ENCODE results near the gene CLDN5.

Gene CLDN5

DNA sequence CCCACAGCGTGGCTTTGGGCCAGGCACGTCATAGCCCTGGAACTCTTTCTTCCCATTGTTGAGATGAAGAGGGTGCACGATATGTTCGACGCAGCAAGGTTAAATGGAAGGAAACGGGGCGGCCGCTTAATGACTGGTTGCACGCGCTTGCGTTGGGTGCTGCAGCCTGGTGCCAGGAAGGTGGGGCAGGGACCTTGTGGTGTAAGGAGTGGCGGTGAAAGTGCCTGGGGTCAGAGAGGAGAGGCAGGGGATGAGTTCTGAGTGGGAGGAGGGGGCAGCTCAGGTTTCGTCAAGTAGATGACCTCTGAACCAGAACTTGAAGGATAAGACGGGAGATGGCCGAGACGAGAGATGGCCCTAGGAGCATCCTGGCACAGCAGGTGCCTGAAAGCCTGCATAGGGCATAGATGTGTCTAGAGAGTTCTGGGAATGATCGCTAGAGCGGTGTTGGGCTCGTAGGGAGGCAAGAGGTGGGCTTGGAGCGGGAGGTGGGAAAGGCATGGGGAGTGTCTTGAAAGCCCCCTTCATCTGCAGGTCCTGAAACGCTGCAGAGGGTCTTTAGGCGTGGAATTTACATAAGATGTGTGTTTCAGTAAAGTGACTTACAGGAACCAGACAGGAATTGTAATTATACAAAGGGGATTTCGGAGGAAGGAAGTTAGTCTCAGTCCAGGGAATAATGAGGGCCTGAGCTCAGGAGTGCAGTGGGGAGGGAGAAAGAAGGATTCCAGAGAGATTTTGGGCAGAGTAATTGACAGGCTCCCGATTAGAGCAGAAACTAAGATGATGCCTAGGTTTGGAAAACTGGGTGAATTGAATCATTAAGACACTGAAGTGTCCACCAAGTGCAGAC lies 43.2 kb upstream of the CLDN5 start:
- H3K4me3 ChIP-seq (ENCODE audit: low read depth, low read length) = no peak overlapping the region
- no peak for TF ChIP-seq CTCF (IDR thresholded peaks at IDR 0.05; ENCODE audit: borderline replicate concordance, insufficient read depth, low read depth, low read length)

DNA sequence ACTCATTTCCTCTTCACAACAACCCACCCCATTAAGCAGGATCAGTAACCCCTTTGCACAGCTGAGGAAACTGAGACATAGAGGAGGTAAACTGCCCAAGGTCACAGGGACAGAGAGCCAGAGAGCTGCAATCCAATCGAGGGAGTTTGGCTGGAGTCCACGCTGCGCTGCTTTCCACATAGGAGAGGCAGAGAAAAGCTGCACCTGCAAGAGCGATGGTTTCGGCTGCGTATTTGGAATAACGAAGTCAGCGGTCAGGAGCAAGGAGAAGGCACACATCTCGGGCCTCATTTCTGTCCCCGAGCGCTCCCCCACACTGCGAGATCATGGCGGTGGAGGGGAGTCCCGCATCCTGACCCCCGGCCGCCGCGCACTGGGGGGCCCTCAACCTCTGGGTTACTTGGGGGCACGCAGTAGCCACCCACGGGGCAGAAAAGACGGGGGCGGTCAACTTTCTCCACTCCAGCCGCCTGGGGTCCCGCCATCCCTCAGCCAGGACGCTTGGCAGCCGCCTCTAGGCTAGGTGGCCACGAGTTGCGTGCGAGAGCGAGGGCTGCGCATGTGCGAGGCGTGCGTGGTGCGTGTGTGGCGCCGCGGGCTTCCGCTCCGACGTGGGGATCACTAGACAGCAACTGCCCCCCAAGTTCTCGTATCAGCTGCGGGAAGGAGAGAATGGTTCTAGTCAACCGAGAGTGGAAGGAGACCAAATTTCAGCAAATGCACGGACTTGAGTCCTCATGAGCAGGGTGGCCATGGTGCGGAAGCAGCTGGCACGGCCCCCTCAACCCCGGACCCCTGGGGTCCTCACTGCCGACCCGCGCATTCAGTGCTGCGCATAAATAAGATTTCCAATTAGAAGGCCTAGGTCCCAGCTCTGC lies 42.3 kb upstream of the CLDN5 start:
- TF ChIP-seq CTCF (IDR thresholded peaks at IDR 0.05; ENCODE audit: borderline replicate concordance, insufficient read depth, low read depth, low read length) = no peak
- H3K4me3 ChIP-seq (ENCODE audit: low read depth, low read length) = no peak overlapping the region

DNA sequence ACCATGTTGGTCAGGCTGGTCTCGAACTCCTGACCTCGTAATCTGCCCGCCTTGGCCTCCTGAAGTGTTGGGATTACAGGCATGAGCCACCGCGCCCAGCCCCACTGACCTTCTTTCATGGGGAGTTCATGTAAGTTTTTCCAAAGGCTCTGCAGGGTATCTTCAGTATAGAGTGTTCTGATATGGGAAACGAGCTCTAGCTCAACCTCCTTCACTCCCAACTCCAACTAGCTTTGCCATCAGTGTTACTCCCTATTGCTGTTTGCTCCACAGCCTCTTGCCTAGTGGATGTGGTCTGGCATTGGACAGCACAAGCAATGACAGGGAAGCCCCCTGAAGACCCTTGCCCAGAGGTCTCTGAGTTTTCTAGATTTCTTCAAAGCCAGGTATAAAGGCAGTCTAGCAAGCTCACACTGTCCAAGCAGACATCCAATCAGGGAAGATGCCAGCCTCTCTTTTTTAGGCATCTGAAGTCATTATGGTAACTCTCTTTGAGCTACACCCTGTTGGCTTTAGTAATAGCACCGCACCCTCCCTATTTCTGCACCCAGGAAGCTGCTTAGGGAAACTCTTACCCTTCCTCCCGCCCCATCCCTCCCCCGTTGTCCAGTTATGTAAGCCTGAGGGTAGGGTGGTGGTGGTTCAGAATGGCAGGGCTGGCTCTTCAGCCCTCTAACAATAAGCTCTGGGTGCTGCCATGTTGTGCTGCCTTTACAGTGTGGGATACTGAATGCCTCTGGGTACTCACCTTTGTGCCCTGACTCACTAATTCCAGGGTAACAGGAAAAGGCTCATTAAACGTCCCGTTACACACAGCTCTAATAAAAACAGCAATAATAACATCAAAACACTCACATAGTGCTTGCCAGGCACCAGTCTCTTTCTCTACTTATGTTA lies 41.4 kb upstream of the CLDN5 start:
- TF ChIP-seq CTCF (IDR thresholded peaks at IDR 0.05; ENCODE audit: borderline replicate concordance, insufficient read depth, low read depth, low read length) = no peak
- no peak overlapping the region for H3K4me3 ChIP-seq (ENCODE audit: low read depth, low read length)

DNA sequence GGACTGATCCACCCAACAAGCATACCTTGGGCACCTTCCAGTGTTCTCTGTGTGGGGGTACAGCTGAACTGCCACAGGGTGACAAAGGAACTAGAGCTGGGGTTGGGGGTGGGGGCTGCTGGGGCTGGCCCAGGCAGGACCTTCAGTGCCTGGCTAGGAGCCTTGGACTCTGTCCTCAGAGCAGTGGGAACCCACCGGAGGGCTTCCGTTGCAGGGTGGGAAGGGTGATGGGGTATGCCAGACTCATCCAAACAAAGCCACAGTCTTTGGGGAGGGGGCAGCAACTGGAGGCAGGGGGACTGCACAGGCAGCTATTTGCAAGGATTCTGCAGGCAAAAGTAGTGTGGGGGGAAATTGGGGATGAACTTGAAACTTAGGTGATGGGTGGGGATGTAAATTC lies 35.7 kb upstream of the CLDN5 start:
- no peak for TF ChIP-seq CTCF (IDR thresholded peaks at IDR 0.05; ENCODE audit: borderline replicate concordance, insufficient read depth, low read depth, low read length)
- no peak overlapping the region for H3K4me3 ChIP-seq (ENCODE audit: low read depth, low read length)

- peak; percentile 16; the same call in 1 of the 2 replicates for TF ChIP-seq CTCF (IDR thresholded peaks at IDR 0.05; ENCODE audit: borderline replicate concordance, insufficient read depth, low read depth, low read length)
- H3K4me3 ChIP-seq (ENCODE audit: low read depth, low read length) = no peak overlapping the region
Measured at GRCh38 chr22:19559324-19559811, 35.2 kb upstream of the CLDN5 start.

GRCh38 chr22:19556963-19557545 lies 32.8 kb upstream of the CLDN5 start:
- no peak overlapping the region for H3K4me3 ChIP-seq (ENCODE audit: low read depth, low read length)

More at GRCh38 chr22:19556963-19557545, 32.8 kb upstream of the CLDN5 start:
- no peak for TF ChIP-seq CTCF (IDR thresholded peaks at IDR 0.05; ENCODE audit: borderline replicate concordance, insufficient read depth, low read depth, low read length)

Data from GM12875 (cell line).